Heart left ventricle (tissue), 16 donors: ENCODE measurements around the gene SOX10. TPM values are rescaled to one million over a fixed set of nuclear protein-coding genes. Genes with fewer than 3 reads are reported as not detected.

Source experiments
- ATAC-seq, 4 donors: fragments of 200-7000 bp; cut with Tn5 transposase; one replicate each; pipeline ENCODE4 v1.9.1; 2020 to 2022; ENCODE audit warnings: moderate library complexity in 4 of 4, mild to moderate bottlenecking in 3 of 4, moderate number of reproducible peaks in 1 of 4
- DNase-seq, 5 donors: peaks; one replicate each; pipeline ENCODE4 v3.0.0-alpha.2; 2020
- H3K27ac ChIP-seq, 12 donors: fragments of 200-600 bp; sonication (generic) in 4 of 12; one replicate each; pipeline versions ENCODE4 v1.5.0 to v1.8.0; 2016 to 2022; ENCODE audit warnings: mild to moderate bottlenecking in 2 of 12
- H3K27me3 ChIP-seq, 9 donors: fragments of 200-600 bp; sonication (generic) in 2 of 9; one replicate each; pipeline versions ENCODE4 v1.5.1 to v1.8.0; 2016 to 2022; ENCODE audit warnings: mild to moderate bottlenecking in 3 of 9
- H3K36me3 ChIP-seq, 9 donors: fragments of 200-600 bp; sonication (generic) in 2 of 9; one replicate each; pipeline versions ENCODE4 v1.5.0 to v1.8.0; 2018 to 2022; ENCODE audit warnings: mild to moderate bottlenecking in 2 of 9
- H3K4me1 ChIP-seq, 12 donors: fragments of 200-600 bp; sonication (generic) in 4 of 12; one replicate each; pipeline versions ENCODE4 v1.5.0 to v1.8.0; 2016 to 2022; ENCODE audit warnings: mild to moderate bottlenecking in 3 of 12
- H3K4me3 ChIP-seq, 12 donors: fragments of 200-600 bp; sonication (generic) in 4 of 12; one replicate each; pipeline versions ENCODE4 v1.5.0 to v1.8.0; 2017 to 2022; ENCODE audit warnings: mild to moderate bottlenecking in 9 of 12, moderate library complexity in 4 of 12
- H3K9me3 ChIP-seq, 12 donors: fragments of 200-600 bp; sonication (generic) in 4 of 12; one replicate each; pipeline versions ENCODE4 v1.5.0 to v1.8.0; 2016 to 2022; ENCODE audit warnings: mild to moderate bottlenecking in 1 of 12
- POLR2A ChIP-seq, 2 donors: fragments of 450-650 bp; IDR thresholded peaks; one replicate each; pipeline ENCODE4 v1.6.1; 2017; ENCODE audit warnings: antibody characterized with exemption in 2 of 2, mild to moderate bottlenecking in 2 of 2, moderate library complexity in 2 of 2
- WGBS, 4 donors: extraction: QIAGEN DNeasy Blood & Tissue Kit in 2 of 4; methylation state at CpG; one replicate each; pipeline versions ENCODE4 v1.1.5 to v1.1.7; 2013 to 2018; 5-methylcytosine and 5-hydroxymethylcytosine counted together
- intact Hi-C, 10 donors: fragments of 100-400 bp; cut with DNase I; formaldehyde crosslinking; loops; one replicate each; pipeline versions ENCODE4 v1.11.1 to v1.14.2; 2022
- long read RNA-seq, 3 donors: library from polyadenylated mRNA; unstranded; transcript quantifications; one replicate each; pipeline ENCODE4 v2.0.0, GENCODE V29; 2020 to 2021
- polyA plus RNA-seq, 2 donors: library from polyadenylated mRNA; stranded (reverse); fragments of 200-250 nt; gene quantifications; one replicate each; pipeline ENCODE4 v1.2.3, GENCODE V29; 2013
- total RNA-seq, 9 donors: library from RNA; depleted of rRNA in 2 of 9; stranded (reverse); fragments of >200 nt in 2 of 9; fragmentation: NEBNext Ultra II Directional in 3 of 9; extraction: Animal tissue kit (Norgen Biotek cat#: 25700) in 3 of 9; gene quantifications; one replicate each; pipeline versions ENCODE4 v1.1.0 to v1.2.4, GENCODE V29; 2016 to 2023
- TF ChIP-seq, protein P1 (sequence below), 12 donors: fragments of 200-600 bp; sonication (generic) in 4 of 12; IDR thresholded peaks; one replicate each; pipeline versions ENCODE4 v1.5.0 to v1.8.0; 2018 to 2022; ENCODE audit warnings: antibody characterized with exemption in 12 of 12, mild to moderate bottlenecking in 5 of 12
- donor health status: ischemic (EF 13 %, LVEDD 7.1; RV severe dilation, severe dysfunction).
- donor health status: healthy with polysubstance abuse.
- donor health status: DM: no; HTN: yes; CAD: no.
- donor health status: DM: no; HTN: no; CAD: no.
- donor health status: ischemic (EF 25% LVEDD 6.9; RV normal size, moderate dysfunction).
- donor health status: ischemic (EF 25% LVEDD 5.7; RV mildly dilated, moderate dysfunction).
- donor health status: healthy.
- donor health status: DM: yes; HTN: yes; CAD: no.
- donor health status: ischemic (EF 35%, LVEDD 5.7; RV mildly dilated, moderate dysfunction).
- donor health status: nonischemic (EF 11% LVEDD 7.7; RV severe dilation, severe dysfunction).
- donor health status: DM: yes; HTN: yes; CAD: no.
- donor health status: PGD.
- donor health status: ischemic (EF 29% LVEDD 5.4; RV normal size, mild dysfunction).
- donor health status: nonischemic (EF 23%, LVEDD 6.1; RV moderate dilation, normal function).

The SOX10 gene
- 1 to 10 TPM in 5 of 9 donors, under 1 TPM in 4; 0.43 to 7.6 (median 1.1) TPM for total RNA-seq
- polyA plus RNA-seq = 1 to 10 TPM in 1 of 2 donors, under 1 TPM in 1; 0.82 to 1.8 TPM
- long read RNA-seq, donor 1, partial matches to known transcripts = 0 of 4 reads
- long read RNA-seq, donor 1, other reads (novel, unspliced or antisense) = 4 of 4 reads
- long read RNA-seq, donor 2 = 0 reads
- long read RNA-seq, donor 3, partial matches to known transcripts = 0 of 2 reads
- long read RNA-seq, donor 3, other reads (novel, unspliced or antisense) = 2 of 2 reads

DNA sequence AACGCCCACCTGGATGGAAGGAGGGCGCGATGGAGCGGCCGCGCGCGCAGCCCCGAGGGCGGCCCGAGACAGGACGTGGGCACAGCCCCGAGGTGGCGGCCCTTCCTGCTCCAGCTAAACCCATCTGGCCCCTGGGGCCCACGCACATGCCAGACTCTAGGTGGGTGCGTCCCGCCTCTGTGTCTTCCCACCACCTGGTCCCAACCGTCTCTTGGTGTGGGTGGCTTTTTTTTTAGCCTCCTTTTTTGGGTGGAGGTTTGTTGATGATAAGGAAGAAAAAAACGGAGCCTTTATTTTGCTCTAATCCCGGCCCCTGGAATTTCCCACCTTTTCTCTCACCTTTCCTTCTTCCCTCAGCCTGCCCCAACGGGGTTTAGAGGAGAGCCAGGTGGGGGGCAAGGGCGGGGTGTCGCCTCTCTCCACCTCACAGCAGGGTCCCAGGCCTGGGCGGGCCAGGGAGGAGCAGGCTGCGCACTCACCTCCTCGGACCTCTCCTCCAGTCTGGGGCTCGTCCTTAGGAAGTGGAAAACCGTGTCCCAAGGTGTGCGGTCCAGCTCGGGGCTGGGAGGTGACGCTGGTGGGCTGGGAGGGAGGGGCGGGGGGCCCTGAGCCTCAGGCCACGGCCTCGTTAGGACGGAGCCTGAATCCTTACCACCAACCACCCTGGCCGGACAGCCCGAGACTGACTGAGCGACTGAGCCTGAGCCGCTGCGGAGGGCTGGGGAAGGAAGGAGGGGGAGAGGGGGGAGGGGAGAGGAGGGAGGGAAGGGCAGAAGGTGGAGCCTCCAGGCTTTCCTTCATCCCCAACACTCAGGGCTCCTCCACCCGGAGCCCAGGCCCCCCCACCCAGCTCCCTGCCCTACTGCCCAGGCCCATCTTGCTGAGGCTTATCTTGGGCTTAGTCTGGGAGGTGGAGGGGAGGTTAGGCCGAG is at the start of gene SOX10:
Gene SOX10, minus strand, starts transcription at position 696 of the 932 bp plus-strand sequence. CDS start 771 bp downstream, outside the sequence.
- intact Hi-C loops = no loop called here
- H3K27ac ChIP-seq = peak within 1 kb of the TSS in 3 of 12 donors; percentile 5 to 67 (median 37)

GRCh38 chr22:38033522-38034277 is 49.3 kb upstream of the SOX10 start:
- peak in 1 of 4 donors; percentile 31 for ATAC-seq
- no peak overlapping the region for H3K4me3 ChIP-seq
- no peak for DNase-seq
- H3K27ac ChIP-seq = peak overlapping the region; percentile 23 to 80 (median 59)
- H3K9me3 ChIP-seq = no peaks in the 10 kb centered on the region
- no peak for TF ChIP-seq POLR2A (IDR thresholded peaks at IDR 0.05)
- TF ChIP-seq, protein P1, sequence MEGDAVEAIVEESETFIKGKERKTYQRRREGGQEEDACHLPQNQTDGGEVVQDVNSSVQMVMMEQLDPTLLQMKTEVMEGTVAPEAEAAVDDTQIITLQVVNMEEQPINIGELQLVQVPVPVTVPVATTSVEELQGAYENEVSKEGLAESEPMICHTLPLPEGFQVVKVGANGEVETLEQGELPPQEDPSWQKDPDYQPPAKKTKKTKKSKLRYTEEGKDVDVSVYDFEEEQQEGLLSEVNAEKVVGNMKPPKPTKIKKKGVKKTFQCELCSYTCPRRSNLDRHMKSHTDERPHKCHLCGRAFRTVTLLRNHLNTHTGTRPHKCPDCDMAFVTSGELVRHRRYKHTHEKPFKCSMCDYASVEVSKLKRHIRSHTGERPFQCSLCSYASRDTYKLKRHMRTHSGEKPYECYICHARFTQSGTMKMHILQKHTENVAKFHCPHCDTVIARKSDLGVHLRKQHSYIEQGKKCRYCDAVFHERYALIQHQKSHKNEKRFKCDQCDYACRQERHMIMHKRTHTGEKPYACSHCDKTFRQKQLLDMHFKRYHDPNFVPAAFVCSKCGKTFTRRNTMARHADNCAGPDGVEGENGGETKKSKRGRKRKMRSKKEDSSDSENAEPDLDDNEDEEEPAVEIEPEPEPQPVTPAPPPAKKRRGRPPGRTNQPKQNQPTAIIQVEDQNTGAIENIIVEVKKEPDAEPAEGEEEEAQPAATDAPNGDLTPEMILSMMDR (IDR thresholded peaks at IDR 0.05) = no peak
- WGBS, 4 donors = 74 to 80% (median 76%) methylated on average over 24 to 27 of the region's 27 CpGs
- intact Hi-C loops = no loop called here
- H3K4me1 ChIP-seq = peaks cover 0 to 24% (median 14%) of the 10 kb centered on the region in 12 donors
- H3K27me3 ChIP-seq = no peaks in the 10 kb centered on the region
- H3K36me3 ChIP-seq = no peaks in the 10 kb centered on the region

More for the DNA sequence above, at the start of gene SOX10:
- Histone ChIP-seq H3K27me3 (no peaks in the 10 kb centered on the region), H3K36me3 (peaks cover 0 to 8% (median 0%) of the 10 kb centered on the region in 9 donors), H3K9me3 (no peaks in the 10 kb centered on the region), H3K4me3 (peak within 1 kb of the TSS in 6 of 12 donors; percentile 6 to 34 (median 14)), H3K4me1 (peaks cover 0 to 17% (median 0%) of the 10 kb centered on the region in 12 donors)
- no peak for ATAC-seq
- TF ChIP-seq POLR2A (IDR thresholded peaks at IDR 0.05) = no peak
- TF ChIP-seq, protein P1 (IDR thresholded peaks at IDR 0.05) = no peak
- DNase-seq = no peak
- WGBS, 4 donors = 77 to 86% (median 82%) methylated on average over 35 to 42 of the region's 42 CpGs

GRCh38 chr22:38032681-38033521 is 48.5 kb upstream of the SOX10 start:
- intact Hi-C loops = no loop called here
- DNase-seq (no peak), ATAC-seq (no peak)
- 91 to 95% (median 91%) methylated on average over 18 to 19 of the region's 19 CpGs for WGBS, 4 donors
- TF ChIP-seq POLR2A (IDR thresholded peaks at IDR 0.05) = no peak
- TF ChIP-seq, protein P1 (IDR thresholded peaks at IDR 0.05) = no peak
- H3K36me3 ChIP-seq = no peaks in the 10 kb centered on the region
- peak overlapping the region in 5 of 12 donors; percentile 5 to 80 (median 49) for H3K27ac ChIP-seq
- H3K4me3 ChIP-seq = no peak overlapping the region
- H3K27me3 ChIP-seq = no peaks in the 10 kb centered on the region
- H3K4me1 ChIP-seq = peaks cover 0 to 24% (median 14%) of the 10 kb centered on the region in 12 donors
- no peaks in the 10 kb centered on the region for H3K9me3 ChIP-seq
